Keratinocyte (primary cell): ENCODE measurements around the gene ALPK1.

ENCODE experiments used
- CTCF ChIP-seq, 3 experiments: IDR thresholded peaks in 1 of 3; conservative IDR thresholded peaks in 1 of 3; optimal IDR thresholded peaks in 1 of 3; 2 replicates in 2 of 3; 3 replicates in 1 of 3; pipeline versions ENCODE3 to v1.5.1; 2011; ENCODE audit warnings: low read length in 3 of 3, mild to moderate bottlenecking in 3 of 3, moderate library complexity in 2 of 3, control low read depth in 1 of 3, inconsistent platforms in 1 of 3; ENCODE audit not compliant: insufficient read depth in 2 of 3; ENCODE audit errors: extremely low read depth in 1 of 3
- EZH2 ChIP-seq: IDR thresholded peaks from one replicate; pipeline ENCODE4 v1.6.1; 2012; ENCODE audit warnings: inconsistent platforms, mild to moderate bottlenecking, low read length, moderate library complexity

- TF ChIP-seq CTCF (optimal IDR thresholded peaks at IDR 0.05 in 1 of 3, IDR thresholded peaks at IDR 0.05 in 1 of 3, conservative IDR thresholded peaks at IDR 0.05 in 1 of 3; ENCODE audit: extremely low read depth in 1 of 3, insufficient read depth in 2 of 3, low read length in 3 of 3): no peak
- no peak for TF ChIP-seq EZH2
Observed at GRCh38 chr4:112282860-112283667, 14.1 kb upstream of the ALPK1 start.
